ENCODE data around the gene TEX9. TPM values are rescaled to one million over a fixed set of nuclear protein-coding genes. Genes with fewer than 3 reads are reported as not detected.
"Not testable (repeated sequence)": the region's sequence is repeated elsewhere in the genome, so short reads cannot be mapped to it uniquely, and the experiment has no call there.

The TEX9 gene
- 10 to 100 TPM in 1 of 12 donors, 1 to 10 TPM in 10, not detected in 1; 1.5 to 11.8 (median 3.2) TPM for polyA plus RNA-seq (ENCODE audit: insufficient read length in 12 of 12)
- long read RNA-seq, donor 1, partial matches to known transcripts = 0 of 1 reads
- long read RNA-seq, donor 1, other reads (novel, unspliced or antisense) = 0 of 1 reads
- long read RNA-seq, donor 2, partial matches to known transcripts = 21 of 21 reads
- long read RNA-seq, donor 2, other reads (novel, unspliced or antisense) = 0 of 21 reads
- long read RNA-seq, donor 3 = 0 reads
- long read RNA-seq, donor 4 = 0 reads
- long read RNA-seq, donor 5 = 0 reads
- long read RNA-seq, donor 6, partial matches to known transcripts = 8 of 8 reads
- long read RNA-seq, donor 6, other reads (novel, unspliced or antisense) = 0 of 8 reads
- long read RNA-seq, donor 7, partial matches to known transcripts = 5 of 5 reads
- long read RNA-seq, donor 7, other reads (novel, unspliced or antisense) = 0 of 5 reads
- long read RNA-seq, donor 8 = 0 reads
- long read RNA-seq, donor 9 = 0 reads
- long read RNA-seq, donor 10 = 0 reads
- long read RNA-seq, donor 11 = 0 reads

- DNase-seq = peak; percentile 93
Measured at GRCh38 chr15:56365075-56365711, at the start of gene TEX9. Gene TEX9 (plus strand): TSS chr15:56365426. CDS start chr15:56365451, 25 bp downstream.

GRCh38 chr15:56316561-56316960 lies 48.7 kb upstream of the TEX9 start:
- DNase-seq = not testable (repeated sequence)

- DNase-seq = no peak
Measured at GRCh38 chr15:56320316-56320715, 44.9 kb upstream of the TEX9 start.

GRCh38 chr15:56320861-56321260 lies 44.4 kb upstream of the TEX9 start:
- no peak for DNase-seq

DNA sequence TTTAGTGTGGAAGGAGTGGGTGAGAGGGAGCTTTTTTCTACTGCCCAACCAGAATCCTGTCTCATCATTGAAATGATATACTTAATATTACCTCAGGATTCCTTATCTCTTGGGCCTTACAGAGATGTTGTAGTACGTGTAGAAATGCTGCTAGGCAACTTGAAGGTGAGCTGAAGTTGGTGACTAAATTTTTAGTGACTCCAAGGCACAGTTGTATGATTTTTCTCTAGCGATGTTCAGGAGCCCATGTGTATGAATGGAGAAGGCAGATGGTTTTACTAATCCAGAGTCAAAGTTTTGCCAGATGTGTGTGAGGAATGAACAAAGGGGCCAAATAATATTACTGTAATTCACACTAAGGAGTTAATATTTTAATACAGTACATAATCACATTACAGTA lies 42.8 kb upstream of the TEX9 start:
- no peak for DNase-seq

GRCh38 chr15:56323435-56323834 lies 41.8 kb upstream of the TEX9 start:
- no peak for DNase-seq

GRCh38 chr15:56325186-56325585 lies 40.0 kb upstream of the TEX9 start:
- DNase-seq = no peak

DNA sequence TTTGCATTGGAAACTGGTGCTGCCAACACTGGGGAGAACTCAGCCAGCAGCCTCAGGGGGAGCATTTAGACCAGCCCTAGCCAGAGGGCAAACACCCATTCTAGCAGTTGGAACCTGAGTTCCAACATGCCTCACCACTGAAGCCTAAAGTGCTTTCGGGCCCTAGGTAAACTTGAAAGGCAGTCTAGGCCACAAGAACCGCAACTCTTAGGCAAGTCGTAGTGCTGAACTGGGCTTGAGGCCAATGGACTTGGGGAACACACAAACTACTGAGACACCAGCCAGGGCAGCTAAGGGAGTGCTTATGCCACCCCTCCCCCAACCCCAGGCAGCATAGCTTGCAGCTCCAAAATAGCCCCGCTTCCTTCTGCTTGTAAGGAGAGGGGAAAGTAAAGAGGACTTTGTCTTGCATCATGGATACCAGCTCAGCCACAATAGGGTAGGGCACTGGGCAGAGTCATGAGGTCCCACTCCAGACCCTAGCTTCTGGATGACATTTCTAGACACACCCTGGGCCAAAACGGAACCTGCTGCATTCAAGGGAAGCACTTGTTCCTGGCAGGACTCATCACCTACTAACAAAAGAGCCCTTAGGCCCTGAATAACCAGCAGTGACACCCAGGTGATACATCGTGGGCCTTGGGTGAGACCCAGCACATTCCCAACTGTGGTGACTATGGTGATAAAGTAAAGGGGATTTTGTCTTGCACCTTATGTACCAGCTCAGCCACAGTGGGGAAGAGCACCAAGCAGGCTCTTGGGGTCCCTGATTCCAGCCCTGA lies 37.3 kb upstream of the TEX9 start:
- no peak for DNase-seq

GRCh38 chr15:56337084-56337725 lies 28.0 kb upstream of the TEX9 start:
- no peak for DNase-seq

DNA sequence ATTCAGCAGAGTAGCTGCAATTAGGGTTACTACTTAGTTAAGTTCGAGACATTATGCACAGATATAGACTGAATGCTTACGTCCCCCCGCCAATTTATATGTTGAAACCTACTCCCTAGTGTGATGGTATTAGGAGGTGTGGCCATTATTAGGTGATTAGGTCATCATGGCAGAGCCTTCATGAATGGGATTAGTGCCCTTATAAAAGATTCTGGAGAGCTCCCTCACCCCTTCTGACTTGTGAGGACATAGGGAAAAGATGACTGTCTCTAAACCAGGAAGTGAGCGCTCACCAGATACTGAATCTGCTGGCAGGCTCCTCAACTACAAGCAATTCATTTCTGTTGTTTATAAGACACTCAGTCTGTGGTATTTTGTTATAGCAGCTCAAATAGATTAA lies 25.6 kb upstream of the TEX9 start:
- no peak for DNase-seq

GRCh38 chr15:56341201-56341600 lies 24.0 kb upstream of the TEX9 start:
- no peak for DNase-seq

- no peak for DNase-seq
Measured at GRCh38 chr15:56342653-56343052, 22.6 kb upstream of the TEX9 start.

DNA sequence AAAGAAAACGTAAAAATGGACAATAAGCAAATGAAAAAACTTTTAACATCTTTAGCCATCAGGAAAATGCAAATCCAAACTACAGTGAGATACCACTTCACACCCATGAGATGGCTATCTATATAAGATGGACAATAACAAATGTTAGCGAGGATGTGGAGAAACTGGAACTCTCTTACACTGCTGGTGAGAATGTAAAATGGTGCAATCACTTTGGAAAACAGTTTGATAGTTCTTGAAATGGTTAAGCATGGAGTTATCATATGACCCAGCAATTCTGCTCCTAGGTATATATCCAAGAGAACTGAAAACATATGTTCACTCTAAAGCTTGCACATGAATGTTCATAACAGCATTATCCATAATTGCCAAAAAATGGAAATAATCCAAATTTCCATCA lies 21.3 kb upstream of the TEX9 start:
- no peak for DNase-seq

GRCh38 chr15:56344336-56344735 lies 20.9 kb upstream of the TEX9 start:
- no peak for DNase-seq

GRCh38 chr15:56346414-56346813 lies 18.8 kb upstream of the TEX9 start:
- no peak for DNase-seq

- DNase-seq = no peak
Measured at GRCh38 chr15:56349554-56349953, 15.7 kb upstream of the TEX9 start.

DNA sequence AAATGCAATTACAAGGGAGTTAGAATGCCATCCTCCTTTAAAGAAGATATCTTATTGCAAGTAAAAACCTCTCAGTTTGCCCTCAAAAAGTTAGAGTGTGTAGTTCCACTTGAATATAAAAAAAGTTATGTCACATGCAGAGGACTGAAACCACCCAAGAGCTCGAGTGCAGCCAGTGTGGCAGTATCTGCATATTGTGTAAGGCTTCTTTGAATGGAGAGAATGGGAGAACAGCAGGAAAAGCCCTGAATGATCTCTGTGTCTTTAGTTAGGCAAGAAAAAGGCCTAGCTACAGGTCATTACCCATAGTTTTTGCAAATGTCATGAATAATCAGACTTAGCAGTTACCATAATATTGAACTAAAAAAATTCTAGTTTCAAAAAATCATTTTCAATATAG lies 13.9 kb upstream of the TEX9 start:
- DNase-seq = no peak

- DNase-seq = no peak
Measured at GRCh38 chr15:56351957-56352506, 13.2 kb upstream of the TEX9 start.

- no peak for DNase-seq
Measured at GRCh38 chr15:56353119-56353518, 12.1 kb upstream of the TEX9 start.

DNA sequence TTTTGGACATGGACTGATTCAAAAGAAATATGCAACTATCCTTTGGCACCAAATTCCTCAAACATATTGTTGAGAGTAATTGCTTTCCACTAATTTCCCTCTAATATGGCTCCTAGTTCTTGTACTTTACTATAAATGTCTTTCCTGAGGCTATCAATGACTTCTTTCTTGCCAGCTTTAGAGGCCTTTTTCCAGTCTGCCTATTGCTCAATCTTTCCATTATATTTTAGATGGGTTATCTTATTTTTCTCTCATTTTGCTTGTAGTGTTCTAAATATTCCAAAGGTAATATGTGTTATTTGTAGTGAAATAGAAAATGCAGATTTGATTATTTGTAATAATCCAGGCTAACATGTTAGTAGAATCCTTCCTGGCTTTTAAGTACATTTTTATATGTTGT lies 11.5 kb upstream of the TEX9 start:
- DNase-seq = no peak

- no peak for DNase-seq
Measured at GRCh38 chr15:56356616-56357015, 8.6 kb upstream of the TEX9 start.

GRCh38 chr15:56358604-56359003 lies 6.6 kb upstream of the TEX9 start:
- no peak for DNase-seq
